SU-DHL-6 (cell line): ENCODE measurements around the gene CCDC88C.

Experiments
- H2AFZ ChIP-seq: fragments of 200-600 bp; sonication (generic); 2 replicates; pipeline ENCODE4 v1.6.1; 2014; ENCODE audit warnings: low read depth, mild to moderate bottlenecking, moderate library complexity, mixed read lengths, antibody characterized with exemption, low read length; ENCODE audit not compliant: severe bottlenecking
- H3F3A ChIP-seq: fragments of 200-600 bp; shearing (Covaris generic); 2 replicates; pipeline ENCODE4 v1.6.0; 2016; ENCODE audit warnings: antibody characterized with exemption, mild to moderate bottlenecking; ENCODE audit not compliant: insufficient read depth
- H3K27ac ChIP-seq: fragments of 200-600 bp; sonication (generic); 2 replicates; pipeline ENCODE4 v1.5.1; 2016; ENCODE audit warnings: low read depth, mild to moderate bottlenecking, low read length, moderate library complexity, mixed read lengths
- H3K27me3 ChIP-seq: fragments of 200-600 bp; sonication (generic), shearing (Covaris generic); 2 replicates; pipeline ENCODE4 v1.6.0; 2014; ENCODE audit warnings: mild to moderate bottlenecking, low read length
- H3K36me3 ChIP-seq: fragments of 200-600 bp; sonication (generic); 2 replicates; pipeline ENCODE4 v1.6.1; 2014; ENCODE audit warnings: mild to moderate bottlenecking, low read length, mixed read lengths
- H3K4me2 ChIP-seq: fragments of 300-600, 200-600 bp; shearing (Covaris generic), sonication (generic); 2 replicates; pipeline ENCODE4 v1.6.0; 2014; ENCODE audit warnings: low read length, low read depth, mild to moderate bottlenecking; ENCODE audit not compliant: poor library complexity, severe bottlenecking
- H3K4me3 ChIP-seq: fragments of 200-600 bp; sonication (generic); 2 replicates; pipeline ENCODE4 v1.5.1; 2014; ENCODE audit warnings: antibody characterized with exemption, low read length, mild to moderate bottlenecking, mixed read lengths; ENCODE audit not compliant: insufficient read depth, poor library complexity, severe bottlenecking
- H3K79me2 ChIP-seq: fragments of 200-600 bp; sonication (generic); 2 replicates; pipeline ENCODE4 v1.6.1; 2014; ENCODE audit warnings: mild to moderate bottlenecking, low read length, moderate library complexity; ENCODE audit not compliant: insufficient read depth
- H3K9ac ChIP-seq: fragments of 200-600 bp; sonication (generic); 2 replicates; pipeline ENCODE4 v1.7.0; 2014; ENCODE audit warnings: mild to moderate bottlenecking, low read length
- H3K9me2 ChIP-seq: fragments of 200-600 bp; sonication (generic); replicated peaks from 2 replicates; pipeline ENCODE4 v1.6.1; 2014; ENCODE audit warnings: low read length; ENCODE audit not compliant: insufficient read depth
- H3K9me3 ChIP-seq: fragments of 200-600 bp; sonication (generic); 2 replicates; pipeline ENCODE4 v1.6.1; 2014; ENCODE audit warnings: low read length, mixed read lengths; ENCODE audit not compliant: insufficient read depth
- H4K20me1 ChIP-seq: fragments of 200-600 bp; sonication (generic); 2 replicates; pipeline ENCODE4 v1.6.1; 2014; ENCODE audit warnings: low read depth, mild to moderate bottlenecking, antibody characterized with exemption, low read length, moderate library complexity, mixed read lengths
- EZH2phosphoT487 ChIP-seq: fragments of 200-600 bp; sonication (generic), shearing (Covaris generic); conservative IDR thresholded peaks from 2 replicates; pipeline ENCODE4 v1.6.1; 2018; ENCODE audit warnings: mild to moderate bottlenecking, antibody characterized with exemption, low read length, moderate library complexity, mixed read lengths
- TF ChIP-seq, protein P1 (sequence below): fragments of 200-600 bp; sonication (generic); IDR thresholded peaks from one replicate; pipeline ENCODE4 v1.5.1; 2017; ENCODE audit warnings: antibody characterized with exemption, mild to moderate bottlenecking, low read length, moderate library complexity; ENCODE audit not compliant: insufficient read depth, poor library complexity, severe bottlenecking

CCDC88C gene

DNA sequence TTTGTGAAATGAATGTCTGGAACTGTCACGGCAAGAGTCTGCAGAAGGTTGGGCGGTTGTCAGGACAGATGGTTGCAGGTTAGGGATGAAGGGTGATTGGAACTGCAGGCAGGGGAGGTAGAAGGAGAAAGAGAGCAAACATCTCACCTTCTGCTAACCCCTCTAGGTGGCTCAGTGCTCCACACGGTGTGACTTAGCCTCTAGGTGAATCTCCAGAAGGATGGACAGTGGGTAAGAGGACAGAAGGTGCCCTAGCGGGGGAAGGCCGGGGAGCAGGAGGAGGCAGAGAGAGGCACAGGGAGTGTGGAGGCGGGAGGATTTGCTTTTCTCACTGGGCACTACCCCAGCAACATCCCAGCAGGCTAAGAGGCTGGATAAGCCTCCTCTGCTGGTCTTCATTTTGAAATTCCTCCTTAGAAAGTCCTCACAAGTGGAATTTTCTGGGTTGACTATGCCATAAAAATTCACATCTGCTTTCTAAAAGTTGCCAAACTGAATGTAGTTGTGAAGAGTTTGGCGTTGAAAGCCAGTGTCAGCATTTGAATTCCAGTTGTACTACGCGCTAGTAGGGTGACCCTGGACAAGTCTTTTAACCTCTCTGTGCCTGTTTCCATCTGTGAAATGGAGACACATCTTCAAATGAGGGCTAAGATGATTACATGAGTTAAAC, 162.5 kb downstream of the CCDC88C start:
- Histone ChIP-seq H3F3A (no peaks in the 10 kb centered on the region; the same call in 1 of the 2 replicates), H3K4me3 (no peak overlapping the region), H3K9me2 (no peaks in the 10 kb centered on the region), H2AFZ (no peak overlapping the region), H3K27me3 (no peaks in the 10 kb centered on the region), H3K27ac (no peak overlapping the region), H3K9ac (no peak overlapping the region), H3K9me3 (no peaks in the 10 kb centered on the region), H3K36me3 (no peaks in the 10 kb centered on the region), H3K79me2 (no peaks in the 10 kb centered on the region), H4K20me1 (no peaks in the 10 kb centered on the region), H3K4me2 (no peak overlapping the region)
- TF ChIP-seq, protein P1, sequence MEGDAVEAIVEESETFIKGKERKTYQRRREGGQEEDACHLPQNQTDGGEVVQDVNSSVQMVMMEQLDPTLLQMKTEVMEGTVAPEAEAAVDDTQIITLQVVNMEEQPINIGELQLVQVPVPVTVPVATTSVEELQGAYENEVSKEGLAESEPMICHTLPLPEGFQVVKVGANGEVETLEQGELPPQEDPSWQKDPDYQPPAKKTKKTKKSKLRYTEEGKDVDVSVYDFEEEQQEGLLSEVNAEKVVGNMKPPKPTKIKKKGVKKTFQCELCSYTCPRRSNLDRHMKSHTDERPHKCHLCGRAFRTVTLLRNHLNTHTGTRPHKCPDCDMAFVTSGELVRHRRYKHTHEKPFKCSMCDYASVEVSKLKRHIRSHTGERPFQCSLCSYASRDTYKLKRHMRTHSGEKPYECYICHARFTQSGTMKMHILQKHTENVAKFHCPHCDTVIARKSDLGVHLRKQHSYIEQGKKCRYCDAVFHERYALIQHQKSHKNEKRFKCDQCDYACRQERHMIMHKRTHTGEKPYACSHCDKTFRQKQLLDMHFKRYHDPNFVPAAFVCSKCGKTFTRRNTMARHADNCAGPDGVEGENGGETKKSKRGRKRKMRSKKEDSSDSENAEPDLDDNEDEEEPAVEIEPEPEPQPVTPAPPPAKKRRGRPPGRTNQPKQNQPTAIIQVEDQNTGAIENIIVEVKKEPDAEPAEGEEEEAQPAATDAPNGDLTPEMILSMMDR, result no peak
- TF ChIP-seq EZH2phosphoT487, result no peak

DNA sequence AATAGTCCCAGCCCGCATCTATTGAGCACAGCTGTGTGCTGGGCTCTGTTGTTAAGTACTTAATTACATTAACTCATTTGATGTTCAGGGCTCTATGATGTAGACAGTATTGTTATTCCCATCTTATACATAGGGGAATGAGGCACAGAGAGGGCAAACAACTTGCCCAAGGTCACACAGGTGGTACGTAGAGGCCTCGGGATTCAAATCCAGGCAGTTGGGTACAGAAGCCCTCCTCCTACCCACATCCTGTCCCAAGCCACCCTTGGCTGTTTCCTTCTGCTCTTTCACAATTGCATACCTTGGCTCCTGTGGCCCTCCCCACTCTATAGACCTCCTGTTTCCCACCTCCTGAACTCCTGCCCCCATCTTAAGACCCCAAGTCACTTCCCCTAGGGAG, 163.2 kb downstream of the CCDC88C start:
- H3K79me2 ChIP-seq, result no peaks in the 10 kb centered on the region

GRCh38 chr14:91253795-91254323, 163.8 kb downstream of the CCDC88C start:
- no peaks in the 10 kb centered on the region for H3K79me2 ChIP-seq
- H3K9ac ChIP-seq, result peak overlapping the region; percentile 44; the same call in 1 of the 2 replicates
- no peaks in the 10 kb centered on the region; the same call in 1 of the 2 replicates for H3F3A ChIP-seq
- H3K4me2 ChIP-seq, result peak overlapping the region; percentile 57
- peak overlapping the region; percentile 33 for H3K4me3 ChIP-seq
- H3K36me3 ChIP-seq, result no peaks in the 10 kb centered on the region
- TF ChIP-seq, protein P1, result no peak
- no peak for TF ChIP-seq EZH2phosphoT487
- no peaks in the 10 kb centered on the region for H3K27me3 ChIP-seq
- no peaks in the 10 kb centered on the region for H4K20me1 ChIP-seq
- no peaks in the 10 kb centered on the region for H3K9me3 ChIP-seq
- no peak overlapping the region for H3K27ac ChIP-seq
- H2AFZ ChIP-seq, result peak overlapping the region; percentile 30
- no peaks in the 10 kb centered on the region for H3K9me2 ChIP-seq

More for the DNA sequence above, 163.2 kb downstream of the CCDC88C start:
- Histone ChIP-seq H3K36me3 (no peaks in the 10 kb centered on the region), H3K9ac (no peak overlapping the region), H3K4me2 (no peak overlapping the region), H3K9me3 (no peaks in the 10 kb centered on the region), H3K27me3 (no peaks in the 10 kb centered on the region), H4K20me1 (no peaks in the 10 kb centered on the region), H3K27ac (no peak overlapping the region), H3K9me2 (no peaks in the 10 kb centered on the region), H2AFZ (no peak overlapping the region), H3K4me3 (no peak overlapping the region), H3F3A (no peaks in the 10 kb centered on the region; the same call in 1 of the 2 replicates)
- no peak for TF ChIP-seq EZH2phosphoT487
- TF ChIP-seq, protein P1, result no peak
